OCI-LY7 (cell line): ENCODE data around the gene NTNG2. TPM values are rescaled to one million over a fixed set of nuclear protein-coding genes. Genes with fewer than 3 reads are reported as not detected.

Experiments
- BruUV-seq: library from RNA; stranded (reverse); fragments of 400-500 nt; replicated peaks from 2 replicates; lab custom pipeline; 2021; lab: Mats Ljungman, UMichigan
- CTCF ChIA-PET: fragments of 300-600 bp; sonication (Branson Sonifier 250); formaldehyde crosslinking; loops from one replicate; lab custom pipeline; 2022; ENCODE audit warnings: antibody characterized with exemption; ENCODE audit not compliant: unreplicated experiment; lab: Charles Lee
- POLR2A ChIA-PET: fragments of 300-600 bp; sonication (Branson Sonifier 250); formaldehyde crosslinking; loops from one replicate; lab custom pipeline; 2022; ENCODE audit warnings: antibody characterized with exemption; lab: Charles Lee
- DNase-seq: peaks from one replicate; pipeline ENCODE4 v3.0.0-alpha.2; 2015; ENCODE audit warnings: low spot score
- H2AFZ ChIP-seq: fragments of 200-600 bp; sonication (generic), shearing (Covaris generic); 2 replicates; pipeline ENCODE4 v1.6.1; 2014; ENCODE audit warnings: mild to moderate bottlenecking, antibody characterized with exemption, low read length, moderate library complexity
- H3K27ac ChIP-seq: fragments of 200-600 bp; sonication (generic); 2 replicates; pipeline ENCODE4 v1.5.1; 2014; ENCODE audit warnings: mixed run types, low read depth, mild to moderate bottlenecking, moderate library complexity, low read length, inconsistent platforms; ENCODE audit not compliant: poor library complexity, severe bottlenecking
- H3K36me3 ChIP-seq: fragments of 200-600 bp; sonication (generic); 2 replicates; pipeline ENCODE4 v1.6.1; 2014; ENCODE audit warnings: mild to moderate bottlenecking, antibody characterized with exemption, low read length, moderate library complexity, mixed read lengths; ENCODE audit not compliant: insufficient read depth
- H3K4me1 ChIP-seq: fragments of 200-600 bp; sonication (generic); 2 replicates; pipeline ENCODE4 v1.5.1; 2014; ENCODE audit warnings: mild to moderate bottlenecking, low read length; ENCODE audit not compliant: insufficient read depth, poor library complexity, severe bottlenecking
- H3K4me2 ChIP-seq: fragments of 200-600 bp; sonication (generic); 2 replicates; pipeline ENCODE4 v1.6.1; 2014; ENCODE audit warnings: mild to moderate bottlenecking, low read length
- H3K4me3 ChIP-seq: fragments of 200-600 bp; sonication (generic); 2 replicates; pipeline ENCODE4 v1.5.1; 2014; ENCODE audit warnings: mild to moderate bottlenecking, low read depth, low read length; ENCODE audit not compliant: poor library complexity, severe bottlenecking
- H3K79me2 ChIP-seq: fragments of 200-600 bp; sonication (generic); 2 replicates; pipeline ENCODE4 v1.6.1; 2016; ENCODE audit warnings: low read depth, mild to moderate bottlenecking, low read length, moderate library complexity, mixed read lengths; ENCODE audit not compliant: insufficient read depth
- H3K9me2 ChIP-seq: fragments of 200-600 bp; sonication (generic); 2 replicates; pipeline ENCODE4 v1.6.1; 2016; ENCODE audit warnings: mild to moderate bottlenecking, low read length, mixed read lengths; ENCODE audit not compliant: insufficient read depth
- H3K9me3 ChIP-seq: fragments of 200-600 bp; sonication (generic); 2 replicates; pipeline ENCODE4 v1.6.1; 2014; ENCODE audit warnings: mild to moderate bottlenecking, mixed run types, low read length, mixed read lengths
- H4K20me1 ChIP-seq: fragments of 200-600 bp; sonication (generic); 2 replicates; pipeline ENCODE4 v1.6.1; 2014; ENCODE audit warnings: mild to moderate bottlenecking, antibody characterized with exemption, low read length, moderate library complexity, mixed read lengths; ENCODE audit not compliant: insufficient read depth
- EZH2phosphoT487 ChIP-seq: fragments of 200-600 bp; sonication (generic); IDR thresholded peaks from 2 replicates; pipeline ENCODE4 v1.6.1; 2018; ENCODE audit warnings: low read depth, borderline replicate concordance, mild to moderate bottlenecking, mixed run types, antibody characterized with exemption, low read length, moderate library complexity, mixed read lengths
- intact Hi-C: fragments of 100-400 bp; cut with micrococcal nuclease; formaldehyde crosslinking; loops from one replicate; pipeline ENCODE4 v1.10.0; 2022; ENCODE audit not compliant: unreplicated experiment
- total RNA-seq, 2 experiments: library from RNA; depleted of rRNA in 1 of 2; stranded (reverse); fragments of >200 nt in 1 of 2; shearing (Covaris generic) in 1 of 2; gene quantifications; 2 replicates each; pipeline ENCODE4 v1.2.3, GENCODE V29; 2014 to 2022
- TF ChIP-seq, protein P1 (sequence below): fragments of 200-600 bp; sonication (generic); conservative IDR thresholded peaks from 2 replicates; pipeline ENCODE4 v1.5.1; 2014; ENCODE audit warnings: mild to moderate bottlenecking, antibody characterized with exemption, low read length, moderate library complexity, mixed read lengths

NTNG2 gene
- total RNA-seq, 2 experiments from 2014 or later, result 3.2 to 7.5 TPM

DNA sequence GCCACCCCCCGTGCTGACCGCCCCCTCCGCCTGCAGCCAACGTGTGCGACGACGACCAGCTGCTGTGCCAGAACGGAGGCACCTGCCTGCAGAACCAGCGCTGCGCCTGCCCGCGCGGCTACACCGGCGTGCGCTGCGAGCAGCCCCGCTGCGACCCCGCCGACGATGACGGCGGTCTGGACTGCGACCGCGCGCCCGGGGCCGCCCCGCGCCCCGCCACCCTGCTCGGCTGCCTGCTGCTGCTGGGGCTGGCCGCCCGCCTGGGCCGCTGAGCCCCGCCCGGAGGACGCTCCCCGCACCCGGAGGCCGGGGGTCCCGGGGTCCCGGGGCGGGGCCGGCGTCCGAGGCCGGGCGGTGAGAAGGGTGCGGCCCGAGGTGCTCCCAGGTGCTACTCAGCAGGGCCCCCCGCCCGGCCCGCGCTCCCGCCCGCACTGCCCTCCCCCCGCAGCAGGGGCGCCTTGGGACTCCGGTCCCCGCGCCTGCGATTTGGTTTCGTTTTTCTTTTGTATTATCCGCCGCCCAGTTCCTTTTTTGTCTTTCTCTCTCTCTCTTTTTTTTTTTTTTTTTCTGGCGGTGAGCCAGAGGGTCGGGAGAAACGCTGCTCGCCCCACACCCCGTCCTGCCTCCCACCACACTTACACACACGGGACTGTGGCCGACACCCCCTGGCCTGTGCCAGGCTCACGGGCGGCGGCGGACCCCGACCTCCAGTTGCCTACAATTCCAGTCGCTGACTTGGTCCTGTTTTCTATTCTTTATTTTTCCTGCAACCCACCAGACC is 80.2 kb downstream of the NTNG2 start:
- ChIA-PET CTCF (interaction anchor here (0.6 to 1.5 kb wide), 4 partner anchors 18 to 434 kb away, joined by 3 read pairs; no protein-coding TSS in a partner anchor), POLR2A (interaction anchor here (0.6 to 0.9 kb wide), 2 partner anchors 214 to 429 kb away, joined by 3 read pairs; no protein-coding TSS in a partner anchor)
- no peaks in the 10 kb centered on the region for H3K79me2 ChIP-seq
- BruUV-seq, result no TSS peak
- H3K9me3 ChIP-seq, result no peaks in the 10 kb centered on the region
- peak overlapping the region; percentile 69 for H3K4me3 ChIP-seq
- no peaks in the 10 kb centered on the region for H4K20me1 ChIP-seq
- H3K36me3 ChIP-seq, result no peaks in the 10 kb centered on the region
- peak overlapping the region; percentile 81 for H3K4me2 ChIP-seq
- peak; percentile 74 for DNase-seq
- peaks cover 17% of the 10 kb centered on the region for H3K4me1 ChIP-seq
- H3K27ac ChIP-seq, result no peak overlapping the region
- intact Hi-C loops, result no loop called here
- H2AFZ ChIP-seq, result peak overlapping the region; percentile 50; the same call in 1 of the 2 replicates
- no peaks in the 10 kb centered on the region for H3K9me2 ChIP-seq
- TF ChIP-seq EZH2phosphoT487, result no peak
- TF ChIP-seq, protein P1, sequence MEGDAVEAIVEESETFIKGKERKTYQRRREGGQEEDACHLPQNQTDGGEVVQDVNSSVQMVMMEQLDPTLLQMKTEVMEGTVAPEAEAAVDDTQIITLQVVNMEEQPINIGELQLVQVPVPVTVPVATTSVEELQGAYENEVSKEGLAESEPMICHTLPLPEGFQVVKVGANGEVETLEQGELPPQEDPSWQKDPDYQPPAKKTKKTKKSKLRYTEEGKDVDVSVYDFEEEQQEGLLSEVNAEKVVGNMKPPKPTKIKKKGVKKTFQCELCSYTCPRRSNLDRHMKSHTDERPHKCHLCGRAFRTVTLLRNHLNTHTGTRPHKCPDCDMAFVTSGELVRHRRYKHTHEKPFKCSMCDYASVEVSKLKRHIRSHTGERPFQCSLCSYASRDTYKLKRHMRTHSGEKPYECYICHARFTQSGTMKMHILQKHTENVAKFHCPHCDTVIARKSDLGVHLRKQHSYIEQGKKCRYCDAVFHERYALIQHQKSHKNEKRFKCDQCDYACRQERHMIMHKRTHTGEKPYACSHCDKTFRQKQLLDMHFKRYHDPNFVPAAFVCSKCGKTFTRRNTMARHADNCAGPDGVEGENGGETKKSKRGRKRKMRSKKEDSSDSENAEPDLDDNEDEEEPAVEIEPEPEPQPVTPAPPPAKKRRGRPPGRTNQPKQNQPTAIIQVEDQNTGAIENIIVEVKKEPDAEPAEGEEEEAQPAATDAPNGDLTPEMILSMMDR, result no peak

DNA sequence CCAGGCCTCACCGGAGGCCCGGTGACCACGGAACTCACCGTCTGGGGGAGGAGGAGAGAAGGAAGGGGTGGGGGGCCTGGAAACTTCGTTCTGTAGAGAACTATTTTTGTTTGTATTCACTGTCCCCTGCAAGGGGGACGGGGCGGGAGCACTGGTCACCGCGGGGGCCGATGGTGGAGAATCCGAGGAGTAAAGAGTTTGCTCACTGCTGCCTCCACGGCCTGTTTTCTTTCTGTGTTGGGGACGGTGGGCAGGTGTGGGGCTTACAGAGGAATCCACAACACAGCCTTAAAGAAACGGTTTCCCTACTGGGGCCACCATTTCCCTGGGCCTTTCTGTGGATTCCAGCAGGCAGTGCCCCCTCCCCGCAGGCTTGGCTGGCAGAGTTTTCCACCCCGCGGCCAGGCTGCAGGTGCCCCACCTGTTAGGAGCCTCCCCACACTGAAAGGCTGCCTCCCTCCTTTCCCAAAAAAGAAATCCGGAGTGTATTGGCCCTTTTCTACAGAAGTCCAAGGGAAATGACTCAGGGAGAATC is 80.8 kb downstream of the NTNG2 start:
- Histone ChIP-seq H3K4me2 (peak overlapping the region; percentile 81), H4K20me1 (no peaks in the 10 kb centered on the region), H3K36me3 (no peaks in the 10 kb centered on the region), H3K4me3 (peak overlapping the region; percentile 69), H3K9me2 (no peaks in the 10 kb centered on the region), H3K4me1 (peaks cover 17% of the 10 kb centered on the region), H2AFZ (peak overlapping the region; percentile 50; the same call in 1 of the 2 replicates), H3K9me3 (no peaks in the 10 kb centered on the region), H3K79me2 (no peaks in the 10 kb centered on the region), H3K27ac (no peak overlapping the region)
- peak; percentile 25 for DNase-seq
- intact Hi-C loops, result no loop called here
- CTCF ChIA-PET, result no interaction called here
- BruUV-seq, result no TSS peak
- POLR2A ChIA-PET, result no interaction called here
- TF ChIP-seq, protein P1, result 0 out of 2 replicates have a peak, but pooled peaks have one; percentile 32
- TF ChIP-seq EZH2phosphoT487, result no peak
